GM19328 (cell line): ENCODE measurements around the gene ZBTB3.
"Not testable (repeated sequence)": the region's sequence is repeated elsewhere in the genome, so short reads cannot be mapped to it uniquely, and the experiment has no call there.

Source experiments
- ATAC-seq: cut with Tn5 transposase; IDR thresholded peaks from one replicate; pipeline ENCODE4 v1.9.1; 2021; ENCODE audit warnings: mild to moderate bottlenecking, moderate library complexity; ENCODE audit not compliant: unreplicated experiment

The ZBTB3 gene

GRCh38 chr11:62757846-62758788 is 4.2 kb upstream of the ZBTB3 start:
- ATAC-seq = no peak

GRCh38 chr11:62755086-62755615 is 1.2 kb upstream of the ZBTB3 start:
- ATAC-seq = no peak

- ATAC-seq = no peak
Observed at GRCh38 chr11:62752994-62753735, 795 bp downstream of the ZBTB3 start.

GRCh38 chr11:62752177-62752785 is 1.7 kb downstream of the ZBTB3 start:
- no peak for ATAC-seq

- ATAC-seq = not testable (repeated sequence)
Observed at GRCh38 chr11:62749931-62750330, 4.0 kb downstream of the ZBTB3 start.

- no peak for ATAC-seq
Observed at GRCh38 chr11:62747475-62748160, 6.3 kb downstream of the ZBTB3 start.

- ATAC-seq = no peak
Observed at GRCh38 chr11:62737196-62737595, 16.8 kb downstream of the ZBTB3 start.

GRCh38 chr11:62732830-62733229 is 21.1 kb downstream of the ZBTB3 start:
- ATAC-seq = no peak

GRCh38 chr11:62730076-62730475 is 23.9 kb downstream of the ZBTB3 start:
- not testable (repeated sequence) for ATAC-seq

- ATAC-seq = no peak
Observed at GRCh38 chr11:62728171-62728988, 25.6 kb downstream of the ZBTB3 start, which contains the start of gene TTC9C. Gene TTC9C (plus strand): TSS chr11:62728486. CDS start chr11:62728849, 363 bp downstream.

GRCh38 chr11:62727872-62728170 is 26.1 kb downstream of the ZBTB3 start:
- peak; percentile 43 for ATAC-seq

GRCh38 chr11:62727165-62727871 is 26.6 kb downstream of the ZBTB3 start, which contains the start of gene HNRNPUL2:
Gene HNRNPUL2 (minus strand): TSS chr11:62727457. CDS start chr11:62727156, 301 bp downstream.
- ATAC-seq = peak; percentile 66

- peak; percentile 8 for ATAC-seq
Observed at GRCh38 chr11:62726915-62727164, 27.1 kb downstream of the ZBTB3 start.

- ATAC-seq = no peak
Observed at GRCh38 chr11:62726156-62726914, 27.6 kb downstream of the ZBTB3 start.

GRCh38 chr11:62725646-62726045 is 28.3 kb downstream of the ZBTB3 start:
- no peak for ATAC-seq

- ATAC-seq = no peak
Observed at GRCh38 chr11:62724171-62724570, 29.8 kb downstream of the ZBTB3 start.

- ATAC-seq = no peak
Observed at GRCh38 chr11:62721994-62722393, 32.0 kb downstream of the ZBTB3 start.

- ATAC-seq = no peak
Observed at GRCh38 chr11:62719302-62719978, 34.5 kb downstream of the ZBTB3 start.
